Hepatocyte (in vitro differentiated cells): ENCODE measurements around the gene OR10C1. TPM values are rescaled to one million over a fixed set of nuclear protein-coding genes. Genes with fewer than 3 reads are reported as not detected.

Experiments used
- DNase-seq: peaks from one replicate; pipeline ENCODE4 v3.0.0-alpha.2; 2016; ENCODE audit warnings: low spot score
- H2AFZ ChIP-seq: fragments of 200-600 bp; sonication (generic); 2 replicates; pipeline ENCODE4 v1.6.0; 2016; ENCODE audit warnings: antibody characterized with exemption, mild to moderate bottlenecking
- H3K27ac ChIP-seq: fragments of 200-600 bp; sonication (generic); 2 replicates; pipeline ENCODE4 v1.5.1; 2016; ENCODE audit warnings: mild to moderate bottlenecking
- H3K27me3 ChIP-seq: fragments of 200-600 bp; sonication (generic); 2 replicates; pipeline ENCODE4 v1.6.1; 2016
- H3K36me3 ChIP-seq: fragments of 200-600 bp; sonication (generic); replicated peaks from 2 replicates; pipeline ENCODE4 v1.5.1; 2016; ENCODE audit warnings: low read depth; ENCODE audit not compliant: insufficient read depth
- H3K4me1 ChIP-seq: fragments of 200-600 bp; sonication (generic); 2 replicates; pipeline ENCODE4 v1.5.1; 2016; ENCODE audit warnings: mild to moderate bottlenecking, moderate library complexity; ENCODE audit not compliant: insufficient read depth
- H3K4me2 ChIP-seq: fragments of 200-600 bp; sonication (generic); 2 replicates; pipeline ENCODE4 v1.6.0; 2016
- H3K4me3 ChIP-seq: fragments of 200-600 bp; sonication (generic); 2 replicates; pipeline ENCODE4 v1.5.1; 2016; ENCODE audit warnings: mild to moderate bottlenecking
- H3K79me2 ChIP-seq: fragments of 200-600 bp; sonication (generic); 2 replicates; pipeline ENCODE4 v1.6.0; 2017; ENCODE audit warnings: mild to moderate bottlenecking
- H3K9me2 ChIP-seq: fragments of 200-600 bp; sonication (generic); replicated peaks from 2 replicates; pipeline ENCODE4 v1.6.0; 2017; ENCODE audit warnings: mild to moderate bottlenecking; ENCODE audit not compliant: insufficient read depth
- H3K9me3 ChIP-seq: fragments of 200-600 bp; sonication (generic); 2 replicates; pipeline ENCODE4 v1.5.1; 2016; ENCODE audit warnings: low read depth, mild to moderate bottlenecking
- H4K20me1 ChIP-seq: fragments of 200-600 bp; sonication (generic); 2 replicates; pipeline ENCODE4 v1.6.0; 2016; ENCODE audit warnings: mild to moderate bottlenecking; ENCODE audit not compliant: insufficient read depth, poor library complexity, severe bottlenecking
- EZH2 ChIP-seq: fragments of 200-600 bp; sonication (generic); IDR thresholded peaks from 2 replicates; pipeline ENCODE4 v1.6.1; 2016; ENCODE audit warnings: antibody characterized with exemption, mild to moderate bottlenecking, borderline replicate concordance
- EZH2phosphoT487 ChIP-seq: fragments of 200-600 bp; sonication (generic); IDR thresholded peaks from one replicate; pipeline ENCODE4 v1.6.1; 2018; ENCODE audit warnings: antibody characterized with exemption, mild to moderate bottlenecking, low read depth, moderate library complexity; ENCODE audit not compliant: unreplicated experiment, severe bottlenecking
- WGBS: methylation state at CpG from one replicate; pipeline ENCODE4 v1.1.6; 2016; ENCODE audit warnings: low lambda C conversion rate; ENCODE audit errors: missing lambda C conversion rate; 5-methylcytosine and 5-hydroxymethylcytosine counted together
- polyA plus RNA-seq: library from polyadenylated mRNA; unstranded; fragments of >200 nt; fragmentation: Nextera tagmentation; extraction: Ambion mirVana; gene quantifications from 2 replicates; pipeline ENCODE4 v1.2.1, GENCODE V29; 2016
- total RNA-seq: library from RNA; depleted of rRNA; stranded (reverse); fragments of >200 nt; gene quantifications from 2 replicates; pipeline ENCODE4 v1.2.3, GENCODE V29; 2014
- TF ChIP-seq, protein P1 (sequence below): fragments of 200-600 bp; sonication (generic); IDR thresholded peaks from 2 replicates; pipeline ENCODE4 v1.5.1; 2016; ENCODE audit warnings: antibody characterized with exemption, mild to moderate bottlenecking; ENCODE audit not compliant: poor library complexity

OR10C1 gene
- total and polyA plus RNA-seq, 2 experiments from 2014 or later = not detected

DNA sequence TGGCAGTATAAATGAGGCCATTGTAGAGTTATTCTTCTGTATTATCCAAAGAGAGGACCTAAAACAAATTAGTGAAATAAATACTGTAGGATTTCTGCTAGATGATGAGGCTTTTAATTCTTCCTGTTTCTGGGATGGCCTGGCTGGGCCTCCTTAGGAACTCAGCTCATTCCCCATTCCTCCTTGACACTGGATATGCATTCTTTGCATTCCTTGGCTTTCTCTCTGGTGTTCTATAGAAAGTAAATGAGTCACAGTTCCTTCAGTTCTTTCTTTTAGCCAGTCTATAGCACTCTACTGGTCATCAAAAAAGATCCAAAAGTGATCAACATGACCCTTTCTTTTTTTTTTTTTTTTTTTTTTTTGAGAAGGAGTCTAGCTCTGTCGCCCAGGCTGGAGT is 8.6 kb downstream of the OR10C1 start:
- no peaks in the 10 kb centered on the region for H4K20me1 ChIP-seq
- no peak overlapping the region for H3K4me2 ChIP-seq
- H3K27ac ChIP-seq = no peak overlapping the region
- no peaks in the 10 kb centered on the region for H3K9me3 ChIP-seq
- no peaks in the 10 kb centered on the region for H3K9me2 ChIP-seq
- no peaks in the 10 kb centered on the region for H3K4me1 ChIP-seq
- no peak for DNase-seq
- WGBS = 100% methylated on average over 1 of the region's 1 CpG
- H3K27me3 ChIP-seq = no peaks in the 10 kb centered on the region
- no peak for TF ChIP-seq EZH2phosphoT487
- TF ChIP-seq EZH2 = no peak
- TF ChIP-seq, protein P1, sequence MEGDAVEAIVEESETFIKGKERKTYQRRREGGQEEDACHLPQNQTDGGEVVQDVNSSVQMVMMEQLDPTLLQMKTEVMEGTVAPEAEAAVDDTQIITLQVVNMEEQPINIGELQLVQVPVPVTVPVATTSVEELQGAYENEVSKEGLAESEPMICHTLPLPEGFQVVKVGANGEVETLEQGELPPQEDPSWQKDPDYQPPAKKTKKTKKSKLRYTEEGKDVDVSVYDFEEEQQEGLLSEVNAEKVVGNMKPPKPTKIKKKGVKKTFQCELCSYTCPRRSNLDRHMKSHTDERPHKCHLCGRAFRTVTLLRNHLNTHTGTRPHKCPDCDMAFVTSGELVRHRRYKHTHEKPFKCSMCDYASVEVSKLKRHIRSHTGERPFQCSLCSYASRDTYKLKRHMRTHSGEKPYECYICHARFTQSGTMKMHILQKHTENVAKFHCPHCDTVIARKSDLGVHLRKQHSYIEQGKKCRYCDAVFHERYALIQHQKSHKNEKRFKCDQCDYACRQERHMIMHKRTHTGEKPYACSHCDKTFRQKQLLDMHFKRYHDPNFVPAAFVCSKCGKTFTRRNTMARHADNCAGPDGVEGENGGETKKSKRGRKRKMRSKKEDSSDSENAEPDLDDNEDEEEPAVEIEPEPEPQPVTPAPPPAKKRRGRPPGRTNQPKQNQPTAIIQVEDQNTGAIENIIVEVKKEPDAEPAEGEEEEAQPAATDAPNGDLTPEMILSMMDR = no peak
- H2AFZ ChIP-seq = no peak overlapping the region
- no peak overlapping the region for H3K4me3 ChIP-seq
- H3K36me3 ChIP-seq = no peaks in the 10 kb centered on the region
- H3K79me2 ChIP-seq = no peaks in the 10 kb centered on the region

DNA sequence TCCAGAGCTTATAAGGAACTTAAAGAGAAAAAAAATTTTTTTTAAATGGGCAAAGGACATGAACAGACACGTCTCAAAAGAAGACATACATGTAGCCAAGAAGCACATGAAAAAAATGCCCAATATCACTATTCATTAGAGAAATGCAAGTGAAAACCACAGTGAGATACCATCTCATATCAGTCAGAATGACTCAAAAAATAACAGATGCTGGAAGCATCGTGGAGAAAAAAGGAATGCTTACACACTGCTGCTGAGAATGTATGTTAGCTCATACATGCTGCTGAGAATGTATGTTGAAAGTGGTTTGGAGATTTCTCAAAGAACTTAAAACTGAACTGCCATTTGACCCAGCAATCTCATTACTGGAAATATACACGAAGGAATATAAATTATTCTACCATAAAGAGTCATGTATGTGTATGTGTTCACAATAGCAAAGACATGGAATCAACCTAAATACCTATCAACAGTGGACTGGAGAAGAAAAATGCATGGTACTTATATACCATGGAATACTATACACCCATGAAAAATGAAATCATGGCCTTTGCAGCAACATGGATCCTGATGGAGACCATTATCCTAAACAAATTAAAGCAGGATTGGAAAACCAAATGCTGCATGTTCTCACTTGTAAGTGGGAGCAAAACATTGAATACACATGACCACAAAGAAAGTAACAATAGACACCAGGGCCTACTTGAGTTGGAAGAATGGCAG is 12.5 kb downstream of the OR10C1 start:
- Histone ChIP-seq H3K9me2 (no peaks in the 10 kb centered on the region), H3K4me2 (no peak overlapping the region), H3K4me3 (no peak overlapping the region), H3K27ac (no peak overlapping the region), H4K20me1 (no peaks in the 10 kb centered on the region), H3K36me3 (no peaks in the 10 kb centered on the region), H3K4me1 (no peaks in the 10 kb centered on the region), H3K9me3 (no peaks in the 10 kb centered on the region), H3K27me3 (no peaks in the 10 kb centered on the region), H2AFZ (no peak overlapping the region), H3K79me2 (no peaks in the 10 kb centered on the region)
- DNase-seq = no peak
- 83% methylated on average over 3 of the region's 3 CpGs for WGBS
- no peak for TF ChIP-seq EZH2phosphoT487
- TF ChIP-seq, protein P1 = no peak
- TF ChIP-seq EZH2 = no peak

DNA sequence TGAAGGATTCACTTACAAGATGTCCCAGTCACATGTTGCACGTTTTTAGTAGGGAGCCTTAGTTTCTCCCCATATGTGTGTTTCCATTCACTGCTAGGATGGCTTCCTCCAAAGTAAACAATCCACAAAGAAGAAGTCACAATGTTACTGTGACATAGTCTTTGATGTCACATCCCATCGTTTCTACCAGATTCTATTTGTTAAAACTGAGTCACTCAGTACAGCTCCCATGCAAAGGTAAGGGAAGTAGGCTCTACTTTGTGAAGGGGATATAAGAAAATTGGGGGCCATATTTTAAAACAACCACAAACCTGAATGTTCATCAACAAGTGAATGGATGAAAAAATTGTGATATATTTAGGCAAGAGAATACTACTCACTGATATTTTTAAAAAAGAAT is 17.9 kb downstream of the OR10C1 start, which contains the start of the genes OR11A1 and OR2H1:
Gene OR11A1, minus strand, starts transcription at position 101 of the 400 bp plus-strand sequence. CDS start 29,430 bp downstream, outside the sequence.
Gene OR2H1, plus strand, starts transcription at position 185 of the 400 bp plus-strand sequence. CDS start 4,615 bp downstream, outside the sequence.
- Histone ChIP-seq H3K9me3 (no peaks in the 10 kb centered on the region), H3K79me2 (no peaks in the 10 kb centered on the region), H3K36me3 (no peaks in the 10 kb centered on the region), H3K27me3 (peaks cover 3% of the 10 kb centered on the region), H3K4me2 (no peak within 1 kb of the TSS), H4K20me1 (no peaks in the 10 kb centered on the region), H3K4me1 (no peaks in the 10 kb centered on the region), H3K27ac (no peak within 1 kb of the TSS), H2AFZ (no peak within 1 kb of the TSS), H3K9me2 (no peaks in the 10 kb centered on the region), H3K4me3 (no peak within 1 kb of the TSS)
- WGBS = 87% methylated on average over 2 of the region's 2 CpGs
- TF ChIP-seq, protein P1 = no peak
- no peak for TF ChIP-seq EZH2phosphoT487
- no peak for TF ChIP-seq EZH2
- DNase-seq = no peak
